Measurements from ENCODE around the gene TENT4A. TPM values are rescaled to one million over a fixed set of nuclear protein-coding genes. Genes with fewer than 3 reads are reported as not detected.

TENT4A gene
- total RNA-seq, 3 donors from 2014 or later: 16.0 to 26.2 (median 16.3) TPM

- peaks cover 8% of the 10 kb centered on the region for H3K36me3 ChIP-seq (ENCODE audit: low read depth)
- H3K4me3 ChIP-seq: no peak overlapping the region
- no peaks in the 10 kb centered on the region for H3K4me1 ChIP-seq (ENCODE audit: low read depth)
- H3K9me3 ChIP-seq: no peaks in the 10 kb centered on the region
- ATAC-seq (no peak), DNase-seq (no peak)
- TF ChIP-seq, protein P1, sequence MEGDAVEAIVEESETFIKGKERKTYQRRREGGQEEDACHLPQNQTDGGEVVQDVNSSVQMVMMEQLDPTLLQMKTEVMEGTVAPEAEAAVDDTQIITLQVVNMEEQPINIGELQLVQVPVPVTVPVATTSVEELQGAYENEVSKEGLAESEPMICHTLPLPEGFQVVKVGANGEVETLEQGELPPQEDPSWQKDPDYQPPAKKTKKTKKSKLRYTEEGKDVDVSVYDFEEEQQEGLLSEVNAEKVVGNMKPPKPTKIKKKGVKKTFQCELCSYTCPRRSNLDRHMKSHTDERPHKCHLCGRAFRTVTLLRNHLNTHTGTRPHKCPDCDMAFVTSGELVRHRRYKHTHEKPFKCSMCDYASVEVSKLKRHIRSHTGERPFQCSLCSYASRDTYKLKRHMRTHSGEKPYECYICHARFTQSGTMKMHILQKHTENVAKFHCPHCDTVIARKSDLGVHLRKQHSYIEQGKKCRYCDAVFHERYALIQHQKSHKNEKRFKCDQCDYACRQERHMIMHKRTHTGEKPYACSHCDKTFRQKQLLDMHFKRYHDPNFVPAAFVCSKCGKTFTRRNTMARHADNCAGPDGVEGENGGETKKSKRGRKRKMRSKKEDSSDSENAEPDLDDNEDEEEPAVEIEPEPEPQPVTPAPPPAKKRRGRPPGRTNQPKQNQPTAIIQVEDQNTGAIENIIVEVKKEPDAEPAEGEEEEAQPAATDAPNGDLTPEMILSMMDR (IDR thresholded peaks at IDR 0.05): no peak
- intact Hi-C loops (cut with DNase I, micrococcal nuclease): no loop called here
Measured at GRCh38 chr5:6750142-6750840, 37.1 kb downstream of the TENT4A start.

DNA sequence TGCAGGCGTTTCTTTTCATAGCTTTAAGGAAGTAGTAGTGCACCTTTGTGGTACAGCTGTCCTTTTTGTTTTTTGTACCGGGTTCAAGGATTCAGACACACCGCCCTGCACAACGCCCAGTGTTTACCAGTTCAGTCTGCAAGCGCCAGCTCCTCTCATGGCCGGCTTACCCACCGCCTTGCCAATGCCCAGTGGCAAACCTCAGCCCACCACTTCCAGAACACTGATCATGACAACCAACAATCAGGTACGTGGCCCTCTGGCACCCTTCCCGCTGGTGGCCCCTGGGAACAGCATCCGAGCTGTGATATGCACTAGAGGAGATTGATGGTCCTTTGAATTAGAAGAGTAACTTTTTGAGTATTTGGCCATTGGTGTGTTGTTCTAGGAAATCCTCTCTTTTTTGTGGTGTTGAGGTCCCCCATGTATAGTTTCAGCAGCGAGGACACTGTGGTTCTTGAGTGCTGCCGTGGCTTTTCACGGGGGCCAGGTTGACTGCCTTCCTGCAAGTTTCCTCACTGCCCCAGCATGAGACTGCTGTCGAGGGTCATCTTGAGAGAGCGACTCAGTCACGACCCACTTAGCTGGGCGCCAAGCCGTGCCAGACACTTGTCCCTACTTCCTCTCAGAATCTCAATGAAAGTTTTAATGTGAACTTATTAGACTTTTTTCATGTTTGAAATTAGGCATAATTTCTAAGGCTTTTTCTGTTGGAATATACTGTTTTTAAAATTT lies 37.9 kb downstream of the TENT4A start:
- ATAC-seq: no peak

GRCh38 chr5:6752236-6752635 lies 39.0 kb downstream of the TENT4A start:
- ATAC-seq (no peak), DNase-seq (no peak)
- Histone ChIP-seq H3K4me1 (ENCODE audit: low read depth) (no peaks in the 10 kb centered on the region), H3K9me3 (no peaks in the 10 kb centered on the region), H3K4me3 (no peak overlapping the region), H3K36me3 (ENCODE audit: low read depth) (peaks cover 13% of the 10 kb centered on the region)
- TF ChIP-seq, protein P1 (IDR thresholded peaks at IDR 0.05): no peak
- intact Hi-C loops (cut with DNase I, micrococcal nuclease): no loop called here

More for the DNA sequence above, 37.9 kb downstream of the TENT4A start:
- no peaks in the 10 kb centered on the region for H3K4me1 ChIP-seq (ENCODE audit: low read depth)
- TF ChIP-seq, protein P1 (IDR thresholded peaks at IDR 0.05): no peak
- no peak for DNase-seq
- no peaks in the 10 kb centered on the region for H3K9me3 ChIP-seq
- H3K36me3 ChIP-seq (ENCODE audit: low read depth): peaks cover 12% of the 10 kb centered on the region
- intact Hi-C loops (cut with DNase I, micrococcal nuclease): no loop called here
- no peak overlapping the region for H3K4me3 ChIP-seq

GRCh38 chr5:6752782-6753181 lies 39.5 kb downstream of the TENT4A start:
- intact Hi-C loops (cut with DNase I, micrococcal nuclease): no loop called here
- ATAC-seq (no peak), DNase-seq (no peak)
- Histone ChIP-seq H3K4me3 (no peak overlapping the region), H3K36me3 (ENCODE audit: low read depth) (peaks cover 13% of the 10 kb centered on the region), H3K9me3 (no peaks in the 10 kb centered on the region), H3K4me1 (ENCODE audit: low read depth) (no peaks in the 10 kb centered on the region)
- TF ChIP-seq, protein P1 (IDR thresholded peaks at IDR 0.05): no peak

GRCh38 chr5:6753851-6754250 lies 40.6 kb downstream of the TENT4A start:
- intact Hi-C loops (cut with DNase I, micrococcal nuclease): no loop called here
- no peak for ATAC-seq
- no peak for DNase-seq

More at GRCh38 chr5:6753851-6754250, 40.6 kb downstream of the TENT4A start:
- Histone ChIP-seq H3K4me1 (ENCODE audit: low read depth) (no peaks in the 10 kb centered on the region), H3K36me3 (ENCODE audit: low read depth) (peaks cover 13% of the 10 kb centered on the region), H3K9me3 (no peaks in the 10 kb centered on the region), H3K4me3 (no peak overlapping the region)
- TF ChIP-seq, protein P1 (IDR thresholded peaks at IDR 0.05): no peak

Data from mucosa of descending colon (tissue), 3 donors.